ENCODE results near the gene BCAT1. TPM values are rescaled to one million over a fixed set of nuclear protein-coding genes. Genes with fewer than 3 reads are reported as not detected.

Gene BCAT1
- total RNA-seq, 2 donors from 2014 or later: 3.4 to 13.1 TPM

DNA sequence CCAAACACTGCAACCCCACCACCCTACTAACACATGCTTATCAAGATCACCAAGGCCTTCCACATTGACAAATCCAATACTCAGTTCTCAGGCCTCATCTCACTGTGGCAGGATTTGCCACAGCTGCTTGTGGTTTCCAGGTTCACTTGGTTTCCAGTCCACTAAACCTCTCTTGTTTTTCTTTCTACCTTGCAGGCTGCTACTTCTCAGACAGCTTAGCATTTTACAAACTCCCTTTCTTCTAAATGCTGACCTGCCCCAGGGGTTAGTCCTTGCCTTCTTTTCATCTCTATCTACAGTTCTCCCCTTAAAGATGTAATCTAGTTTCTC, 84.1 kb downstream of the BCAT1 start:
- no peaks in the 10 kb centered on the region for H3K4me1 ChIP-seq
- no peak overlapping the region for H3K4me3 ChIP-seq
- H3K9me3 ChIP-seq: no peaks in the 10 kb centered on the region
- TF ChIP-seq, protein P1, sequence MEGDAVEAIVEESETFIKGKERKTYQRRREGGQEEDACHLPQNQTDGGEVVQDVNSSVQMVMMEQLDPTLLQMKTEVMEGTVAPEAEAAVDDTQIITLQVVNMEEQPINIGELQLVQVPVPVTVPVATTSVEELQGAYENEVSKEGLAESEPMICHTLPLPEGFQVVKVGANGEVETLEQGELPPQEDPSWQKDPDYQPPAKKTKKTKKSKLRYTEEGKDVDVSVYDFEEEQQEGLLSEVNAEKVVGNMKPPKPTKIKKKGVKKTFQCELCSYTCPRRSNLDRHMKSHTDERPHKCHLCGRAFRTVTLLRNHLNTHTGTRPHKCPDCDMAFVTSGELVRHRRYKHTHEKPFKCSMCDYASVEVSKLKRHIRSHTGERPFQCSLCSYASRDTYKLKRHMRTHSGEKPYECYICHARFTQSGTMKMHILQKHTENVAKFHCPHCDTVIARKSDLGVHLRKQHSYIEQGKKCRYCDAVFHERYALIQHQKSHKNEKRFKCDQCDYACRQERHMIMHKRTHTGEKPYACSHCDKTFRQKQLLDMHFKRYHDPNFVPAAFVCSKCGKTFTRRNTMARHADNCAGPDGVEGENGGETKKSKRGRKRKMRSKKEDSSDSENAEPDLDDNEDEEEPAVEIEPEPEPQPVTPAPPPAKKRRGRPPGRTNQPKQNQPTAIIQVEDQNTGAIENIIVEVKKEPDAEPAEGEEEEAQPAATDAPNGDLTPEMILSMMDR (IDR thresholded peaks at IDR 0.05): no peak
- DNase-seq (ENCODE audit: low spot score): no peak
- H3K27ac ChIP-seq: no peak overlapping the region
- no peaks in the 10 kb centered on the region for H3K36me3 ChIP-seq
- H3K27me3 ChIP-seq: no peaks in the 10 kb centered on the region

DNA sequence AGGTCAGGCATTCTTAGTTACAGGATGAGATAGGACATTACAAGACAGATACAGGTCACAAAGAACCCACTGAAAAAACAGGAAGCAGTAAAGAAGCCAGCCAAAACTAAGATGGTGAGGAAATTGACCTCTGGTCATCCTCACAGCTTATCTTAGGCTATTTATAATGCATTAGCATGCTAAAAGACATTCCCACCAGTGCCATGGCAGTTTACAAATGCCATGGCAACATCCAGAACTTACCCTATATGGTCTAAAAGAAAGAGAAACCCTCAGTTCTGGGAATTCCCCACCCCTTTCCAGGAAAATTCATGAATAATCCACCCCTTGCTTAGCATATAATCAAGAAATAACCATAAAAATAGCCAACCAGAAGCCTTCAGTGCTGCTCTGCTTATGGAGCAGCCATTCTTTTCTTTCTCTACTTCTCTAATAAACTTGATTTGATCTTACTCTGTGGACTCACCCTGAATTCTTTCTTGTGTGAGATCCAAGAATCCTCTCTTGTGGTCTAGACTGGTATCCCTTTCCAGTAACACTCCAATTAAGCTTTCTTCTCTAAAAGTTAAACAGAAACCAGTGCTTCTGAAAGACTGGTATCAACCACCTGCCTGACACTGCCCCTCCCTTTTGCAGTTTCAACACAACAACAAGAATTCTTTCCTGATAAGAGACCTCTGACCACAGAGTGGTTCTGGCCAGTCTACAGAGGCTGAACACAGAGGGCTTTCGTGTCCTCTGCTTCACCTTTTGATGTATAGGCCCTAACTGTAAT, 86.9 kb downstream of the BCAT1 start:
- Histone ChIP-seq H3K36me3 (no peaks in the 10 kb centered on the region), H3K27me3 (no peaks in the 10 kb centered on the region), H3K4me1 (no peaks in the 10 kb centered on the region), H3K9me3 (no peaks in the 10 kb centered on the region), H3K27ac (no peak overlapping the region), H3K4me3 (no peak overlapping the region)
- no peak for DNase-seq (ENCODE audit: low spot score)
- TF ChIP-seq, protein P1 (IDR thresholded peaks at IDR 0.05): no peak

DNA sequence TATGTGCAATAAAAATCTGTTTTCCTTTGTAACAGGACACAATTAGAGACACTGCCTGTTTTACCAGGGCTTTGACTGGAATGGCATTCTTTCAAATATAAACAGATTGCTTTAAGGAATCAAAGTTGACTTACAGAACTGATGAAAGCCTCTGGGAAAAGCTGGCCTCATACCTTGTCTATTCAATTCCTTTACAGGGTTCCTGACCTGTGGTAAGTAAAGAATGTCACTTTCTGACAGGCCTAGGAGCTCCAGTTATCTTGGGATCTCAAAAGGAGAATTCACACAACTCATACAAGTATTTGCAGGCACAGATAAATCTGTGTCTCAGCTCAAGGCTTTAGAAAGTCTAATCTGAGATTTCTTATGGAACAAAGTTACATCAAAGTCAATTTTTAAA, 88.4 kb downstream of the BCAT1 start:
- Histone ChIP-seq H3K27ac (no peak overlapping the region), H3K4me1 (no peaks in the 10 kb centered on the region)
- TF ChIP-seq, protein P1 (IDR thresholded peaks at IDR 0.05): no peak

DNA sequence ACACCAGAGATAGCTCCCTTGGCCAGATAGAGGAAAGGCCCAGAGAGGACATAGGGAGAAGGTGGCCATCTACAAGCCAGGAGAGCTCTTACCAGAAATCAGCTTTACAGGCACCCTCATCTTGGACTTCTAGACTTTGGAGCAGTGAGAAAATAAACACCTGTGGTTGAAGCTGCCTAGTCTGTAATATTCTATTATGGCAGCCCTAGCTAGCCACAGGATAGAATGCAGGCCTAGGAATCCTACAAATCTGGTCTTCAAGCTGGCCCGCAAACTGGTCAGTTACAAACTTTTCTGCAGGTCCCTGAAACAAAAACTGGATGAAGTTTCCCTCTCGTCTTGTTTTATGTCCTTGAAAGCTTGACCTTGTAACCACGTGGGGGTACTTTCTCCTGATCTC, 92.4 kb downstream of the BCAT1 start:
- TF ChIP-seq, protein P1 (IDR thresholded peaks at IDR 0.05): no peak
- H3K36me3 ChIP-seq: no peaks in the 10 kb centered on the region

More for the DNA sequence above, 88.4 kb downstream of the BCAT1 start:
- no peaks in the 10 kb centered on the region for H3K27me3 ChIP-seq
- no peak for DNase-seq (ENCODE audit: low spot score)
- H3K36me3 ChIP-seq: no peaks in the 10 kb centered on the region
- no peaks in the 10 kb centered on the region for H3K9me3 ChIP-seq
- H3K4me3 ChIP-seq: no peak overlapping the region

DNA sequence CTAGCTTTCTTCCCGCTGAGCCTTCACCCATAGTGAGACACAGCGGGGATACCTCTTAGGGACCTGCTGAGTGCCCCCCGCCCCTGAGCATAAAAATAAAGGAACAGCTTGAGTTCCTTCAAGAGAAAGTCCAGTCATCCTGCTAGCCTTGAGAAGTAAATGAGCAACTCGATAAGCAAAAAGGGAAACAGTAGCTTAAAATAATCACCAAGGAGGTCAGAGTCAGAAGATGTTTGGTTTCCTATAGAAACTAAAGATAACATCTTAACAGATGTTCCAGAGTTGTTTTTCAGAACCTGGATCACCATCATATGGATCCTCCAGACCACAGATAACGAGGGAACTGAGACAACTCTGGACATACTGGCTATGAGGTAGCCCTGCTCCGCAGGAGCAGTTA, 94.0 kb downstream of the BCAT1 start:
- H3K4me1 ChIP-seq: no peaks in the 10 kb centered on the region
- no peaks in the 10 kb centered on the region for H3K27me3 ChIP-seq
- TF ChIP-seq, protein P1 (IDR thresholded peaks at IDR 0.05): no peak
- no peaks in the 10 kb centered on the region for H3K36me3 ChIP-seq
- no peak overlapping the region for H3K4me3 ChIP-seq
- H3K27ac ChIP-seq: no peak overlapping the region
- H3K9me3 ChIP-seq: no peaks in the 10 kb centered on the region
- DNase-seq (ENCODE audit: low spot score): no peak

More for the DNA sequence above, 92.4 kb downstream of the BCAT1 start:
- Histone ChIP-seq H3K4me3 (no peak overlapping the region), H3K27me3 (no peaks in the 10 kb centered on the region), H3K4me1 (no peaks in the 10 kb centered on the region), H3K9me3 (no peaks in the 10 kb centered on the region), H3K27ac (no peak overlapping the region)
- DNase-seq (ENCODE audit: low spot score): no peak

DNA sequence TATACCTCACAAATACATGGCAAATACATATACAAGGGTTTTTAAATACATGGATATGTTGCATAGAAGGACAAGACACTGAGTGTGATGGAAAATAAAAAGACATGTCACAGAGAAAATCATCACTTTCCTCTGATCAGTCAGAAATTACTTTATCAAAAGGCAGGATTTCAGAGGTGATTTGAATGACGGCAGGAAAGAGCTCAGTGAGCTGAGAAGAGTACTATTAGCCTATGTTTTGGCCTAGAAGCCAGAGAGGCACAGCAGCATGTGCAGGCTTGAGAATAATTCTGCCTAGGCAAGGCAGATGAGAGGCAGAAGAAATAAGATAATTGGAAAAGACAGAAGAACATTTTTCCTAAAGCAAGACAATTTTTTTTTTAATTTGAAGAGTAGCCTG, 94.9 kb downstream of the BCAT1 start:
- H3K9me3 ChIP-seq: no peaks in the 10 kb centered on the region
- H3K4me3 ChIP-seq: no peak overlapping the region
- H3K27me3 ChIP-seq: no peaks in the 10 kb centered on the region
- H3K27ac ChIP-seq: no peak overlapping the region
- no peak for DNase-seq (ENCODE audit: low spot score)
- TF ChIP-seq, protein P1 (IDR thresholded peaks at IDR 0.05): no peak
- H3K36me3 ChIP-seq: no peaks in the 10 kb centered on the region
- H3K4me1 ChIP-seq: no peaks in the 10 kb centered on the region

Data from right atrium auricular region (tissue), 2 donors.